Naive thymus-derived CD4-positive, alpha-beta T cell (primary cell): ENCODE results near the gene CD151. TPM values are rescaled to one million over a fixed set of nuclear protein-coding genes. Genes with fewer than 3 reads are reported as not detected.

Source experiments
- ATAC-seq: fragments of 150-1000 bp; cut with Tn5 transposase; 2 replicates; pipeline ENCODE4 v1.10.0; 2021; ENCODE audit warnings: mild to moderate bottlenecking, moderate library complexity
- CTCF ChIA-PET: fragments of 350-600 bp; sonication (Branson Sonifier 250); formaldehyde crosslinking; loops from one replicate; lab custom pipeline; 2021; ENCODE audit warnings: antibody characterized with exemption; lab: Charles Lee
- POLR2A ChIA-PET: fragments of 350-600 bp; sonication (Branson Sonifier 250); formaldehyde crosslinking; loops from one replicate; lab custom pipeline; 2021; ENCODE audit warnings: antibody characterized with exemption, inconsistent platforms; lab: Charles Lee
- DNase-seq, 9 donors: peaks; one replicate each; pipeline versions ENCODE4 v3.0.0 to v3.0.0-alpha.2; 2020 to 2022; ENCODE audit warnings: mixed read lengths in 1 of 9
- H3K27ac ChIP-seq: one replicate; pipeline ENCODE4 v1.7.0; 2013; ENCODE audit warnings: mild to moderate bottlenecking, low read depth, low read length, moderate library complexity
- H3K27me3 ChIP-seq, 2 donors: one replicate each; pipeline ENCODE4 v1.7.0; 2013; ENCODE audit warnings: low read length in 2 of 2, mild to moderate bottlenecking in 2 of 2, moderate library complexity in 2 of 2; ENCODE audit not compliant: control insufficient read depth in 2 of 2, insufficient read depth in 2 of 2
- H3K36me3 ChIP-seq, 3 experiments: 1 replicate in 2 of 3; 2 replicates in 1 of 3; pipeline ENCODE4 v1.7.0; 2013; ENCODE audit warnings: low read length in 3 of 3, mild to moderate bottlenecking in 3 of 3, moderate library complexity in 1 of 3; ENCODE audit not compliant: insufficient read depth in 3 of 3, control insufficient read depth in 2 of 3
- H3K4me1 ChIP-seq, 2 donors: one replicate each; pipeline ENCODE4 v1.7.0; 2013; ENCODE audit warnings: low read length in 2 of 2, mild to moderate bottlenecking in 2 of 2, moderate library complexity in 1 of 2; ENCODE audit not compliant: control insufficient read depth in 2 of 2, insufficient read depth in 2 of 2
- H3K4me3 ChIP-seq: 2 replicates; pipeline ENCODE4 v1.7.0; 2013; ENCODE audit warnings: mild to moderate bottlenecking, low read length
- H3K9me3 ChIP-seq, 3 experiments: 1 replicate in 2 of 3; 2 replicates in 1 of 3; pipeline ENCODE4 v1.7.0; 2013; ENCODE audit warnings: low read length in 3 of 3; ENCODE audit not compliant: control insufficient read depth in 2 of 3
- H3K27ac Mint-ChIP-seq, 9 donors: one replicate each; pipeline ENCODE4 v1.8.0; 2020 to 2022; ENCODE audit warnings: mixed read lengths in 9 of 9, mild to moderate bottlenecking in 8 of 9, moderate library complexity in 5 of 9, inconsistent platforms in 2 of 9
- H3K27me3 Mint-ChIP-seq, 5 donors: one replicate each; pipeline ENCODE4 v1.8.0; 2021 to 2022; ENCODE audit warnings: mixed read lengths in 5 of 5, mild to moderate bottlenecking in 1 of 5
- H3K36me3 Mint-ChIP-seq, 5 donors: one replicate each; pipeline ENCODE4 v1.8.0; 2020 to 2022; ENCODE audit warnings: mixed read lengths in 5 of 5, mild to moderate bottlenecking in 3 of 5, inconsistent platforms in 1 of 5
- H3K4me1 Mint-ChIP-seq, 7 donors: one replicate each; pipeline ENCODE4 v1.8.0; 2020 to 2022; ENCODE audit warnings: mixed read lengths in 7 of 7, mild to moderate bottlenecking in 3 of 7, inconsistent platforms in 1 of 7
- H3K4me3 Mint-ChIP-seq, 10 donors: one replicate each; pipeline ENCODE4 v1.8.0; 2020 to 2022; ENCODE audit warnings: mild to moderate bottlenecking in 10 of 10, mixed read lengths in 10 of 10, moderate library complexity in 6 of 10, inconsistent platforms in 2 of 10
- H3K9me3 Mint-ChIP-seq, 11 donors: one replicate each; pipeline ENCODE4 v1.8.0; 2020 to 2022; ENCODE audit warnings: mixed read lengths in 11 of 11, mild to moderate bottlenecking in 4 of 11, inconsistent platforms in 1 of 11, moderate library complexity in 1 of 11
- intact Hi-C, 2 donors: fragments of 100-400 bp; cut with micrococcal nuclease; formaldehyde crosslinking; loops; one replicate each; pipeline ENCODE4 v1.15.1; 2023
- polyA plus RNA-seq, 2 donors: library from polyadenylated mRNA; unstranded; fragments of 300-500 nt; fragmentation: Illumina TruSeq; gene quantifications; one replicate each; pipeline ENCODE4 v1.2.3, GENCODE V29; 2021
- total RNA-seq, 6 experiments: library from RNA in 5 of 6; stranded (reverse) in 5 of 6; gene quantifications; 1 replicate in 5 of 6; 2 replicates in 1 of 6; pipeline ENCODE4 v1.2.3 and lab custom pipeline; 2021 to 2026

Gene CD151
- total and polyA plus RNA-seq, 7 experiments from 2014 or later: 4.0 to 62.9 (median 9.8) TPM

- DNase-seq: no peak
- no peak for ATAC-seq
- Histone ChIP-seq H3K36me3 (peaks cover 10 to 33% (median 12%) of the 10 kb centered on the region in 3 experiments), H3K4me1 (peaks cover 22 to 25% of the 10 kb centered on the region in 2 donors), H3K4me3 (no peak overlapping the region), H3K27me3 (no peaks in the 10 kb centered on the region), H3K9me3 (no peaks in the 10 kb centered on the region), H3K27ac (no peak overlapping the region)
- peak overlapping the region in 6 of 10 donors; percentile 27 to 96 (median 63) for H3K4me3 Mint-ChIP-seq
- no peaks in the 10 kb centered on the region for H3K27me3 Mint-ChIP-seq
- ChIA-PET CTCF (no interaction called here), POLR2A (interaction anchor here (0.7 to 2.2 kb wide), 6 partner anchors 8 to 752 kb away, joined by 3 to 28 read pairs (median 4); no protein-coding TSS in a partner anchor)
- peaks cover 8 to 42% (median 31%) of the 10 kb centered on the region in 7 donors for H3K4me1 Mint-ChIP-seq
- intact Hi-C loops: no loop called here
- peaks cover 0 to 3% (median 0%) of the 10 kb centered on the region in 11 donors for H3K9me3 Mint-ChIP-seq
- peak overlapping the region in 3 of 9 donors; percentile 38 to 93 (median 62) for H3K27ac Mint-ChIP-seq
- peaks cover 0 to 16% (median 0%) of the 10 kb centered on the region in 5 donors for H3K36me3 Mint-ChIP-seq
Observed at GRCh38 chr11:812390-812789, 20.4 kb upstream of the CD151 start.

- ATAC-seq: no peak
- no peaks in the 10 kb centered on the region for H3K27me3 ChIP-seq
- CTCF ChIA-PET: no interaction called here
- H3K27ac Mint-ChIP-seq: no peak overlapping the region
- peaks cover 0 to 14% (median 0%) of the 10 kb centered on the region in 5 donors for H3K36me3 Mint-ChIP-seq
- peaks cover 22 to 25% of the 10 kb centered on the region in 2 donors for H3K4me1 ChIP-seq
- H3K4me3 ChIP-seq: no peak overlapping the region
- peaks cover 10 to 33% (median 12%) of the 10 kb centered on the region in 3 experiments for H3K36me3 ChIP-seq
- H3K27ac ChIP-seq: no peak overlapping the region
- DNase-seq: no peak
- peaks cover 8 to 37% (median 28%) of the 10 kb centered on the region in 7 donors for H3K4me1 Mint-ChIP-seq
- H3K27me3 Mint-ChIP-seq: no peaks in the 10 kb centered on the region
- no peaks in the 10 kb centered on the region for H3K9me3 ChIP-seq
- intact Hi-C loops: no loop called here
- POLR2A ChIA-PET: interaction anchor here (0.7 to 1.3 kb wide), 3 partner anchors 16 to 752 kb away, joined by 3 to 7 read pairs (median 3); no protein-coding TSS in a partner anchor
- H3K4me3 Mint-ChIP-seq: peak overlapping the region in 1 of 10 donors; percentile 94
- H3K9me3 Mint-ChIP-seq: peaks cover 0 to 3% (median 0%) of the 10 kb centered on the region in 11 donors
Observed at GRCh38 chr11:813072-813455, 19.7 kb upstream of the CD151 start.

DNA sequence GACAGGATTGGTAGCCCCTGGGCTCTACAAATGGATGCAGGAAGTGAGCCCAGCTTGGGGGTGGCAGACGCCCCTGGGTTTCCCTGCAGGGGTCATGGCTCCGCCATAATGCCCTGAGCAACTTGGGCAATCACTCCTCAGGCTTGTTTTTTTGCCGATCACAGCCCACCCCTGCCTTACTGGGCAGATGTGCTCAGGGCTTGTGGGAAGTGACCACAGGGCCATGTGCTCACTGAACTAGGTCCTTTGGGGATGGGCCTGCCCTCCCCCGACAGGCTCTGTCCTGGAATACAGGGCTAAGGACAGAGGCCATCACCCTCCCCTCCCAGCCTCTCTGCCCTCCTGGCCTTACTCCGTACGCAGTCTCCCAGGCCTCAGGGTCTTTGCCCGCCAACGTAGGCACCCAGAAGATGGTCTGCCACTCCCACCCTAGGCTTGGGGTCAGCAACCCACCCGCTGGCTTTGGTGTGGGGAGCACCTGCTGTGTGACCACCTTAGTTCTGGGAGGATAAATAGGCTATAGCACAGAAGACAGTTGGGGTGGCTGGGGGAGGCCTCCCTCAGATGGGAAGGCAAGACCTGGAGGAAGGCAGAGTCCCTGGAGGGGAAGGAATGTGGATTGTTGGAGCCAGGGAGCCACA, 19.2 kb upstream of the CD151 start:
- no peaks in the 10 kb centered on the region for H3K27me3 ChIP-seq
- Mint-ChIP-seq H3K4me1 (peaks cover 8 to 32% (median 26%) of the 10 kb centered on the region in 7 donors), H3K36me3 (peaks cover 0 to 14% (median 0%) of the 10 kb centered on the region in 5 donors), H3K9me3 (peaks cover 0 to 3% (median 0%) of the 10 kb centered on the region in 11 donors), H3K27ac (peak overlapping the region in 4 of 9 donors; percentile 5 to 65 (median 40)), H3K4me3 (no peak overlapping the region), H3K27me3 (no peaks in the 10 kb centered on the region)
- no peak overlapping the region for H3K4me3 ChIP-seq
- H3K4me1 ChIP-seq: peaks cover 19 to 21% of the 10 kb centered on the region in 2 donors
- CTCF ChIA-PET: no interaction called here
- intact Hi-C loops: no loop called here
- H3K27ac ChIP-seq: no peak overlapping the region
- H3K36me3 ChIP-seq: peaks cover 10 to 33% (median 12%) of the 10 kb centered on the region in 3 experiments
- POLR2A ChIA-PET: interaction anchor here (1.3 kb wide), 1 partner anchor 15 kb away, joined by 7 read pairs; no protein-coding TSS in a partner anchor
- ATAC-seq (no peak), DNase-seq (no peak)
- no peaks in the 10 kb centered on the region for H3K9me3 ChIP-seq

GRCh38 chr11:815675-816432, 16.9 kb upstream of the CD151 start:
- POLR2A ChIA-PET: interaction anchor here (0.7 kb wide), 1 partner anchor 12 kb away, joined by 3 read pairs; no protein-coding TSS in a partner anchor
- Histone ChIP-seq H3K27ac (no peak overlapping the region), H3K27me3 (no peaks in the 10 kb centered on the region), H3K4me3 (no peak overlapping the region), H3K36me3 (peaks cover 10 to 38% (median 12%) of the 10 kb centered on the region in 3 experiments), H3K4me1 (peaks cover 19 to 24% of the 10 kb centered on the region in 2 donors), H3K9me3 (no peaks in the 10 kb centered on the region)
- Mint-ChIP-seq H3K4me1 (peaks cover 4 to 26% (median 20%) of the 10 kb centered on the region in 7 donors), H3K9me3 (no peaks in the 10 kb centered on the region), H3K27ac (no peak overlapping the region), H3K36me3 (peaks cover 0 to 14% (median 0%) of the 10 kb centered on the region in 5 donors), H3K4me3 (no peak overlapping the region), H3K27me3 (no peaks in the 10 kb centered on the region)
- CTCF ChIA-PET: no interaction called here
- intact Hi-C loops: no loop called here
- ATAC-seq (no peak), DNase-seq (no peak)

GRCh38 chr11:816433-816779, 16.3 kb upstream of the CD151 start:
- CTCF ChIA-PET: no interaction called here

More at GRCh38 chr11:816433-816779, 16.3 kb upstream of the CD151 start:
- H3K27me3 Mint-ChIP-seq: no peaks in the 10 kb centered on the region
- peaks cover 18 to 21% of the 10 kb centered on the region in 2 donors for H3K4me1 ChIP-seq
- ATAC-seq (no peak), DNase-seq (no peak)
- H3K36me3 ChIP-seq: peaks cover 9 to 41% (median 12%) of the 10 kb centered on the region in 3 experiments
- peaks cover 0 to 14% (median 0%) of the 10 kb centered on the region in 5 donors for H3K36me3 Mint-ChIP-seq
- no peaks in the 10 kb centered on the region for H3K9me3 ChIP-seq
- H3K27ac ChIP-seq: no peak overlapping the region
- H3K9me3 Mint-ChIP-seq: no peaks in the 10 kb centered on the region
- H3K4me1 Mint-ChIP-seq: peaks cover 0 to 25% (median 18%) of the 10 kb centered on the region in 7 donors
- POLR2A ChIA-PET: interaction anchor here (0.7 to 5.1 kb wide), 2 partner anchors 13 to 14 kb away, joined by 3 to 79 read pairs; partner anchors contain the start of genes CD151 and CRACR2B
- no peak overlapping the region for H3K27ac Mint-ChIP-seq
- intact Hi-C loops: no loop called here
- H3K4me3 Mint-ChIP-seq: peak overlapping the region in 1 of 10 donors; percentile 51
- no peak overlapping the region for H3K4me3 ChIP-seq
- H3K27me3 ChIP-seq: no peaks in the 10 kb centered on the region
